ENCODE data around the gene SIGLEC15.

The SIGLEC15 gene

DNA sequence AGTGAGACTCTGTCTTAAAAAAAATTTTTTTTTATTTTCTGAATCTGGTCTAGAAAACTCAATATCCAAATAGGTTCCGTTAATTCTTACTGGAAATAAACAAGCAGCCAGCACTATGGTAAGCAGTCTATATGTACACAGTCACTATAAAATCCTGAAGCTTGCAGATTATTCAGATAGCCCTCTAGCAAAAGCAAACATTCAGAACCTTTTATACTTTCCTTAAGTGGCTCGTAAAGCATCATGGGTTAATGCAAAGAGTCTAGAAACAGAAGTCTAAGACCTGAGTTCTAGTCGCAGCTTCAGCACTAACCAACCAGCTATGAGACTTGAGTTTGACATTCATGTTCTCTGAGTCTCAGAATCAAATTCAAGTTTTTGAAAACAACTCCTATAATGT lies 51.9 kb downstream of the SIGLEC15 start:
- DNase-seq (ENCODE audit: low read depth in 2 of 2, low spot score in 1 of 2) = no peak

DNA sequence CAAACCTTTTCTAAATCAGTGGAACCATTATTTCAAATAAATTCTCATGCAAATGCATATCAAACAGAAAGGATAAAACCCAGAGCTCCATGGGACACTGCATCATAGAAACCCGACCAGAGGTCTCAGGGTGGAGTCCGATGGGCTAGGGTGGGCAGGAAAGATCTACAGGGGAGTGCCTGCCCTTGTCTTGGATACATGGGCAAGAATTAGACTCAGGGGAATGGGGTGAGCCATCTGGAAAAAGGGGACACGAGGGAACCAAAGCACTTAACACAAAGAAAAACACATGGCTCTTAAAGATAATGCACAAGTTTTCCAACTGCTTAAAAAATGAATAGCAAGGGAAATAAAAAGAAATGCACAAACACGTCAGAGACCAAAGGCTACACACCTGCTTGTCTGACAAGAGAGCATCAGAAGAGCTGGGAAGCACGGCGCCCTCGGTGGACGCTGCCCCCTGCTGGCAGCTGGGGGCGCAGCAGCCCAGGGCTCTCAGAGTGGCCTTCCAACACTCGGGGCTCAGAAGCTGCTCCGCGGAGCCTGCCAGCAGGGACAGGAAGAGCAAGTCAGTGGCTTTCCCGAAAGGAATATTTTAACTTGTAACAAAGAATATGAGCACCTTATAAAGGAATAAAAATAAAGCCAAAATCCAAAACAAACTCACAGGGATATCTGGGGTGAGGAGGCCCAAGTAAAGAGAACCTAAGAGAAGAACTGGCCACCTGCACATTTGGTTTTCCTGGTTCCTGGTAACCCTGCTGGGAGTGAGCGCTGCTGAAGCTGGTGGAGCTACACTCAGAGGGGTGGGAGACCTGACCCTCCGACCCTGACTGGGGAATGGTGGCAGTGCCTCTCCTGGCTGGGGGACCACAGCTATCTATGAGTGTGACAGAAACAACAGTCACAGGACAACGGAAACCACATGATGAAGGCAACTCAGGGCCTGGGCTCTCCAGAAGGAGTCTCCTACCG lies 54.5 kb downstream of the SIGLEC15 start:
- DNase-seq (ENCODE audit: low read depth in 2 of 2, low spot score in 1 of 2) = peak; percentile 37 to 51

DNA sequence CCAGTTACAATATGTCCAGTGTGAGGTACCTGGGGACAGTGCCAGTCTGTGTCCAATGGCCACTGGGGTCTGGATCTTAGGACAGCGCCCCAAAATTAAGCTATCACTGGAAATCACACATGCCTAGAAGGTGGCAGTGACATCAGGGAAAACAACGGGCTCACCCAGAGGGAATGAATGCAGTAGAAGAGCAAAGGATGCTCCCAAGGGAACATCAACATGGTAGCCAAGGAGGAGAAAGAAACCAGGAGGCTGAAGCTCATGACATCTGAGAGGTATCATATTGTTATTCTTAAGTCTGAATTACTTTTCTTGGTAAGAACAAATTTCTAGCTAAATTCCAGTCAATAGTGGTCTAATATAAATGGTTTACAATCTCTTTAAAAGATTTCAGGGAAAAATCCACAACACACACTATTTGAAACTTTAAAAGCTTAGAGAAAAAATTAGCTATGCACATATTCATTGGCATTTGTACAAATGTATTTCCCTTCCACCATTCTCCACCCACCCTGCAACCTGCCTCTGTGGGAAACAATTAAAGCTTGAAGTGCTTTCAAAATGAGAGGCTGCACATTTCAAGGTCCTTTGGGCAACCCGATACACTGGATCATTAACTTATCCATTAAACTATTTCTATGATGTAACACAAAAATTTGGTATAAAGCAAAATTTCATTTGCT lies 55.5 kb downstream of the SIGLEC15 start:
- DNase-seq (ENCODE audit: low read depth in 2 of 2, low spot score in 1 of 2) = no peak

DNA sequence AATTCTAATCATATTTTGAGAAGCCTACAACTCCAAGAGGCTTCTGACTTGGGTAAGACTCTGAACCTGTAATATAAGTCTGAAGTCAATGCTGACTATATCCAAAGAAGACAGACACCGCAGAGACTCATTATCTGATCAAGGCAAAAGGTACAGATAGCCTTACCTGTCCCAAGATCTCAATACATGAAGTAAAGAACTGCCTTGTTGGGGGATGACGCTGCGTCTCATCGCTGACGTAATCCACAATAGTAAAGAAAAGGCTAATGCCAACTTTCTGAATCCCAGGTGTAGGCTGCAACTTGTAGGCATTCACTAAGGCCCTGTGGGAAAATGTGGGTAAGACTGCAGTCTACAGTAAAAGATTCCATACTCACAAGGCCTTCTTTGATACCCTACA lies 62.1 kb downstream of the SIGLEC15 start:
- DNase-seq (ENCODE audit: low read depth in 2 of 2, low spot score in 1 of 2) = no peak

DNA sequence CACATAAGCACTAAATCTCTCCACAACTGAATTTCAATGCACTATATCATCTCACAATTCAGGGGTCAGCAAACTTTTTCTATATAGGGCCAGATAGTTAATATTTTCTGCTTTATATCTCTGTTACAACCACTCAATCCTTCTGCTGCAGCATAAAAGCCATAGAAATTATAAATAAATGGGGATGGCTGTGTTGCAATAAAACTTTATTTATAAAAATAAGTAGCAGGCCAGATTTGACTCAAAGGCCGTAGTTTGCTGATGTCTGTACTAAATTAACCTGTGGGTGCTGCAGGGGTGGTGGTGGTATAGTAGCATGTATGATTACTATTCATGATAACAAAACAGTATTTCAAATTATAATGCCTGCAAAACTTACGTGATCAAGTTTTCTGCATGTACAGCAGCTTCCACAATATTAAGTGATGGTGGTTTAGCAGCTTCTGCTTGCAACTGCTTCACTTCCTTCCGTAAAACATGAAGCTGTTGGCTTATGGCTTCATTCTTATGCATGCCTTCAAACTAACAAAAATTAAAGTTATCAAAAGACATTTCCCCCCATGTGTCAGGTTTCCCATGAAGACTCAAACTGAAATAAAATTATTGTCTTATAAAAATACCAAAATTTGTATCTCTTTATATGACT lies 64.1 kb downstream of the SIGLEC15 start:
- DNase-seq (ENCODE audit: low read depth in 2 of 2, low spot score in 1 of 2) = no peak

DNA sequence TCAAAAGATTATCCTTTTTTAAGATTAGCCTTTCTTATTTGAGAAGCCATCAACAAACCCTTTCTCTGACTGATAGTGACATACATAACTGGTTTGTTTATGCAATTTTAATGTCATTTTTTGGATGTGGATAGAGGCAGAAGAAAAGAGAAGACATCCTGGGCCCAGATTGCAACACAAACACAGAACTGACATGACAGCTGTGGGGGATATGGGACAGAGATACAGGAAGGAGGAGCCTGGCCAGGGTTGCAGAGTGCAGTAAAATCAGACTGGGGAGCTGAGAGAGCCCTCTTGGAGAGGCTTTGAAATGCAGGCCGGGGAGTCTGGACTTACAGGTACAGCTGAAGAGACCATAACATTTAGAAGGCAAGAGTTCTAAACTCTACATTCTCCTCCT lies 65.1 kb downstream of the SIGLEC15 start:
- DNase-seq (ENCODE audit: low read depth in 2 of 2, low spot score in 1 of 2) = no peak

DNA sequence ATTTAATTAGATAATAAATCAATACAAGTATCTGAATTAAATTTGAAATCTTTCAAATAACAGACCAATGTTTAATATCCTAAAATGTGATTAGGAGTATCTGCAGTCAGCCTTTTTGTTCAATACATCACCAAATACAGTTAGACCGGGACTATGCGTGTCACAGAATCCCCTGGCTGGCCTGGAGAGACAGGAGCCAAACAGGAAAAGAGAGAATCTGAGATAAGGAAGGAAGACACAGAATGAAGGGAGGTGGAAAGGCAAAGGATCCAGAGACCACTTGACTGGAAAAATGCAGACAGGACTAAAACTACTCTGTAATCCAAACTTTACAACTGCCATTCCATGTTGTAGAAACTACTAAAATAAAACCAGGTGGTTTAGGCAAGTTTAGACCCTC lies 66.3 kb downstream of the SIGLEC15 start:
- DNase-seq (ENCODE audit: low read depth in 2 of 2, low spot score in 1 of 2) = no peak

Measured in stimulated activated CD8-positive, alpha-beta memory T cell treated with anti-CD3 and anti-CD28 coated beads, Interleukin-4, amount 100 ng/mL, for 1 hour (primary cell).